CD14-positive monocyte (primary cell): Measurements from ENCODE around the gene LRRK1. TPM values are rescaled to one million over a fixed set of nuclear protein-coding genes. Genes with fewer than 3 reads are reported as not detected.

Source experiments
- DNase-seq, 3 donors: peaks; one replicate each; pipeline ENCODE4 v3.0.0-alpha.2; 2011 to 2022
- H2AFZ ChIP-seq: 2 replicates; pipeline ENCODE4 v1.6.0; 2012; ENCODE audit warnings: mild to moderate bottlenecking, low read depth, low read length, inconsistent platforms; ENCODE audit not compliant: insufficient read depth, poor library complexity, severe bottlenecking
- H3K27ac ChIP-seq, 2 donors: 1 replicate in 1 of 2; 2 replicates in 1 of 2; pipeline ENCODE4 v1.5.1; 2012 to 2013; ENCODE audit warnings: low read length in 2 of 2, control low read depth in 1 of 2, inconsistent platforms in 1 of 2, low read depth in 1 of 2, mild to moderate bottlenecking in 1 of 2
- H3K27me3 ChIP-seq, 2 donors: one replicate each; pipeline versions ENCODE4 v1.6.0 to v1.6.1; 2011 to 2013; ENCODE audit warnings: low read length in 2 of 2; ENCODE audit not compliant: control insufficient read depth in 2 of 2, insufficient read depth in 2 of 2
- H3K36me3 ChIP-seq, 2 donors: replicated peaks in 1 of 2; 1 replicate in 1 of 2; 2 replicates in 1 of 2; pipeline versions ENCODE4 v1.5.1 to v1.6.1; 2012 to 2013; ENCODE audit warnings: low read length in 2 of 2, control low read depth in 1 of 2, inconsistent platforms in 1 of 2, mild to moderate bottlenecking in 1 of 2; ENCODE audit not compliant: insufficient read depth in 2 of 2, control insufficient read depth in 1 of 2
- H3K4me1 ChIP-seq, 2 donors: 1 replicate in 1 of 2; 2 replicates in 1 of 2; pipeline versions ENCODE4 v1.5.1 to v1.6.1; 2012 to 2013; ENCODE audit warnings: low read length in 2 of 2, control low read depth in 1 of 2, inconsistent platforms in 1 of 2, mild to moderate bottlenecking in 1 of 2, moderate library complexity in 1 of 2; ENCODE audit not compliant: insufficient read depth in 2 of 2, control insufficient read depth in 1 of 2
- H3K4me2 ChIP-seq: replicated peaks from 2 replicates; pipeline ENCODE3; 2012; ENCODE audit warnings: low read length, moderate library complexity, mild to moderate bottlenecking; ENCODE audit not compliant: poor library complexity, severe bottlenecking; ENCODE audit errors: extremely low read depth
- H3K4me3 ChIP-seq, 3 experiments: fragments of 200-600 bp in 1 of 3; sonication (generic) in 1 of 3; replicated peaks in 1 of 3; 1 replicate in 2 of 3; 2 replicates in 1 of 3; pipeline ENCODE4 v1.5.1; 2011 to 2013; ENCODE audit warnings: low read length in 3 of 3, mild to moderate bottlenecking in 3 of 3, control low read depth in 2 of 3, low read depth in 2 of 3, inconsistent platforms in 1 of 3, moderate library complexity in 1 of 3
- H3K79me2 ChIP-seq: 2 replicates; pipeline ENCODE4 v1.6.0; 2012; ENCODE audit warnings: mild to moderate bottlenecking, control low read depth, inconsistent platforms, low read length, moderate library complexity; ENCODE audit not compliant: insufficient read depth
- H3K9ac ChIP-seq: 2 replicates; pipeline ENCODE4 v1.6.0; 2017; ENCODE audit warnings: low read length, mild to moderate bottlenecking; ENCODE audit not compliant: insufficient read depth, poor library complexity, severe bottlenecking
- H3K9me3 ChIP-seq, 2 donors: replicated peaks in 1 of 2; 1 replicate in 1 of 2; 2 replicates in 1 of 2; pipeline versions ENCODE4 v1.5.1 to v1.6.1; 2012 to 2013; ENCODE audit warnings: low read length in 2 of 2, control low read depth in 1 of 2; ENCODE audit not compliant: control insufficient read depth in 1 of 2, insufficient read depth in 1 of 2
- H4K20me1 ChIP-seq: 2 replicates; pipeline ENCODE4 v1.6.0; 2012; ENCODE audit warnings: mild to moderate bottlenecking, low read length, control low read depth, moderate library complexity; ENCODE audit not compliant: insufficient read depth
- H3K27ac Mint-ChIP-seq, 7 donors: one replicate each; pipeline ENCODE4 v1.8.0; 2020; ENCODE audit warnings: mild to moderate bottlenecking in 7 of 7, mixed read lengths in 7 of 7, moderate library complexity in 6 of 7, inconsistent platforms in 2 of 7
- H3K27me3 Mint-ChIP-seq, 3 donors: one replicate each; pipeline ENCODE4 v1.8.0; 2021 to 2022; ENCODE audit warnings: low read depth in 3 of 3, mild to moderate bottlenecking in 3 of 3, mixed read lengths in 3 of 3, moderate library complexity in 3 of 3, inconsistent platforms in 1 of 3
- H3K36me3 Mint-ChIP-seq, 2 donors: one replicate each; pipeline ENCODE4 v1.8.0; 2020; ENCODE audit warnings: mixed read lengths in 2 of 2, inconsistent platforms in 1 of 2, mild to moderate bottlenecking in 1 of 2
- H3K4me1 Mint-ChIP-seq: one replicate; pipeline ENCODE4 v1.8.0; 2020; ENCODE audit warnings: mild to moderate bottlenecking, mixed read lengths
- H3K4me3 Mint-ChIP-seq, 2 donors: one replicate each; pipeline ENCODE4 v1.8.0; 2020; ENCODE audit warnings: mild to moderate bottlenecking in 2 of 2, mixed read lengths in 2 of 2, moderate library complexity in 1 of 2
- H3K9me3 Mint-ChIP-seq, 7 donors: one replicate each; pipeline ENCODE4 v1.8.0; 2020 to 2022; ENCODE audit warnings: mixed read lengths in 7 of 7, mild to moderate bottlenecking in 6 of 7, moderate library complexity in 6 of 7, inconsistent platforms in 2 of 7
- CTCF ChIP-seq: fragments of 200-600 bp; IDR thresholded peaks from one replicate; pipeline ENCODE4 v1.8.0; 2022; ENCODE audit warnings: antibody characterized with exemption, mild to moderate bottlenecking
- WGBS: methylation state at CpG from one replicate; pipeline ENCODE4 v1.1.5; 2013; ENCODE audit warnings: missing lambda C conversion rate; ENCODE audit not compliant: insufficient coverage; 5-methylcytosine and 5-hydroxymethylcytosine counted together
- intact Hi-C, 2 donors: fragments of 100-400 bp; cut with micrococcal nuclease; formaldehyde crosslinking; loops; one replicate each; pipeline versions ENCODE4 v1.15.0 to v1.15.1; 2023
- polyA plus RNA-seq, 3 donors: library from polyadenylated mRNA; depleted of rRNA in 1 of 3; unstranded in 2 of 3; stranded (reverse) in 1 of 3; fragments of 300-500 nt in 2 of 3; fragments of >200 nt in 1 of 3; fragmentation: Illumina TruSeq in 2 of 3; gene quantifications; 1 replicate in 2 of 3; 2 replicates in 1 of 3; pipeline ENCODE4 v1.2.3, GENCODE V29; 2012 to 2021

The LRRK1 gene
- polyA plus RNA-seq, 3 donors = 1.7 to 18.9 (median 5.4) TPM

- TF ChIP-seq CTCF = no peak
- Mint-ChIP-seq H3K9me3 (peaks cover 0 to 1% (median 0%) of the 10 kb centered on the region in 7 donors), H3K4me3 (no peak overlapping the region), H3K27me3 (peaks cover 41 to 72% (median 49%) of the 10 kb centered on the region in 3 donors), H3K27ac (no peak overlapping the region), H3K4me1 (peaks cover 4% of the 10 kb centered on the region), H3K36me3 (no peaks in the 10 kb centered on the region)
- Histone ChIP-seq H3K4me2 (no peak overlapping the region), H3K36me3 (no peaks in the 10 kb centered on the region), H3K9me3 (no peaks in the 10 kb centered on the region), H3K79me2 (no peaks in the 10 kb centered on the region), H3K4me3 (no peak overlapping the region), H3K27ac (no peak overlapping the region), H3K9ac (no peak overlapping the region), H2AFZ (no peak overlapping the region), H4K20me1 (no peaks in the 10 kb centered on the region), H3K27me3 (peaks cover 19 to 47% of the 10 kb centered on the region in 2 donors), H3K4me1 (no peaks in the 10 kb centered on the region)
- intact Hi-C loops = no loop called here
- DNase-seq = no peak
- WGBS = 90% methylated on average over 4 of the region's 6 CpGs
Observed at GRCh38 chr15:100893261-100893963, 25.7 kb upstream of the LRRK1 start.

GRCh38 chr15:100893964-100894295 lies 25.2 kb upstream of the LRRK1 start:
- Histone ChIP-seq H3K9me3 (no peaks in the 10 kb centered on the region), H3K4me2 (no peak overlapping the region), H3K36me3 (no peaks in the 10 kb centered on the region), H3K4me1 (no peaks in the 10 kb centered on the region), H3K27ac (no peak overlapping the region), H2AFZ (no peak overlapping the region), H3K4me3 (no peak overlapping the region), H3K9ac (no peak overlapping the region), H3K79me2 (no peaks in the 10 kb centered on the region), H3K27me3 (peaks cover 15 to 43% of the 10 kb centered on the region in 2 donors), H4K20me1 (no peaks in the 10 kb centered on the region)
- intact Hi-C loops = no loop called here
- no peak for TF ChIP-seq CTCF
- H3K4me1 Mint-ChIP-seq = peaks cover 4% of the 10 kb centered on the region
- WGBS = 98% methylated on average over 7 of the region's 9 CpGs
- H3K36me3 Mint-ChIP-seq = no peaks in the 10 kb centered on the region
- peaks cover 0 to 1% (median 0%) of the 10 kb centered on the region in 7 donors for H3K9me3 Mint-ChIP-seq
- no peak overlapping the region for H3K27ac Mint-ChIP-seq
- peaks cover 40 to 72% (median 47%) of the 10 kb centered on the region in 3 donors for H3K27me3 Mint-ChIP-seq
- DNase-seq = no peak
- H3K4me3 Mint-ChIP-seq = no peak overlapping the region
